GM18519 (cell line): ENCODE measurements around the gene ATP6V1G2.
"Not testable (repeated sequence)": the region's sequence is repeated elsewhere in the genome, so short reads cannot be mapped to it uniquely, and the experiment has no call there.

Experiments used
- ATAC-seq: cut with Tn5 transposase; IDR thresholded peaks from one replicate; pipeline ENCODE4 v1.9.1; 2021; ENCODE audit warnings: mild to moderate bottlenecking, moderate library complexity; ENCODE audit not compliant: unreplicated experiment, low FRiP score

The ATP6V1G2 gene

DNA sequence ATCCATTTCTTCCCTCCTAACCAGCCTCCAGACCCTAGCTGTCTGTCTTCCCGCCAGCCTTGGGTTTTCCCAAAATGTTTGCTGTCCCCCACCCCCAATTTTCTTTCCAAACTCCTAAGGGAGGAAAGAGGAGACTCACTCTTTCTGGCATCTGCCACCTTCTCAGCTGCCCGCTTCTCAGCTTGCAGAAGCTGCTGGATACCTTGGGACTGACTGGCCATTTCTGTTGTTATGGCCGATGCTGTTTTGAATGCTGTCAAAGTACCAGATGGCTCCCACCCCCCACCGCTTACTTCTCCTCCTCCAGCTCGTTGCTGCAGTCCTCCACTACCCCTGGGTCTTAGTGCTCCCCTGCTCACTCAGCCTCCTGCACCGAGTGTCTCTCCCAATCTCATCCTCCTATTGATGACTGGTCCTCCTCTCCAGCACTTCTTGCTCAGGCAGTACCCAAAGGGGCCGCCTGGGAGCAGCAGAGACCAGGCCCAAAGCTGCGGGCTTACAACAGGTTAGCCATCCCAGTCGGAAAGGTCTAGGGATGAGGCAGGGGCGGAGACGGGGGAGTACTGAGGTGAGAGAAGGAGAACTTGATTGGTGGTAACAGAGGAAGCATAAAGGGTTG, at the start of gene ATP6V1G2:
Gene ATP6V1G2, minus strand, starts transcription at position 270 of the 619 bp plus-strand sequence. Its CDS starts 49 bp downstream, at position 221.
- peak; percentile 37 for ATAC-seq

DNA sequence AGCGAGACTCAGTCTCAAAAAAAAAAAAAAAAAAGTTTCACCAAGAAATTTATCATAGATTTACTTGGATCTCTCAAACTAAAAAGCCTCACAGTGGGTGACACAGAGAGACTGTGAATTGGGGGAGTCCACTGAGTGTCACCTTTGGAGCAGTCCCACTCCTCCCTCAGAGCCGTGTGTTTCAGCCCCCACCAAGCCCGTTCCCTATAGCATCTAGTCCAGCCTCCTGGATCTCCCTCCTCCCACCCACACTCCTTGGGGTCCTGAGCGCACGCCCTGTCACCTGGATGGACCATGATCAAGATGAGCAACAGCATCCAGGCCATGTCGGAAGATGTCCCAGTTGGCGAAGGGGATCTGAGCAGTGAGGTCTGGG, 46.0 kb upstream of the ATP6V1G2 start:
- no peak for ATAC-seq

DNA sequence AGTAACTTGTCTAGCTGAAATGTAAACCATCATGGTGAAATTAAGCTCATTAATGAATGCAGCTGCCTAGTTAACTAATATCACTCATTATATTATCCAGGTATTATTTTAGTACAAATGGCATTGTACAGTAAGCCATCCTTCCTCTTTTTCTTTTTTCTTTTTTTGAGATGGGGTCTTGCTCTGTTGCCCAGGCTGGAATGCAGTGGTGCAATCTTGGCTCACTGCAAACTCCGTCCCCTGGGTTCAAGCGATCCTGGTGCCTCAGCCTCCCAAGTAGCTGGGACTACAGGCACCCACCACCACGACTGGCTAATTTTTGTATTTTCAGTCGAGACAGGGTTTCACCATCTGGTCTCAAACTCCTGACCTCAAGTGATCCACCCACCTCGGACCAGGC, 44.3 kb upstream of the ATP6V1G2 start:
- not testable (repeated sequence) for ATAC-seq

DNA sequence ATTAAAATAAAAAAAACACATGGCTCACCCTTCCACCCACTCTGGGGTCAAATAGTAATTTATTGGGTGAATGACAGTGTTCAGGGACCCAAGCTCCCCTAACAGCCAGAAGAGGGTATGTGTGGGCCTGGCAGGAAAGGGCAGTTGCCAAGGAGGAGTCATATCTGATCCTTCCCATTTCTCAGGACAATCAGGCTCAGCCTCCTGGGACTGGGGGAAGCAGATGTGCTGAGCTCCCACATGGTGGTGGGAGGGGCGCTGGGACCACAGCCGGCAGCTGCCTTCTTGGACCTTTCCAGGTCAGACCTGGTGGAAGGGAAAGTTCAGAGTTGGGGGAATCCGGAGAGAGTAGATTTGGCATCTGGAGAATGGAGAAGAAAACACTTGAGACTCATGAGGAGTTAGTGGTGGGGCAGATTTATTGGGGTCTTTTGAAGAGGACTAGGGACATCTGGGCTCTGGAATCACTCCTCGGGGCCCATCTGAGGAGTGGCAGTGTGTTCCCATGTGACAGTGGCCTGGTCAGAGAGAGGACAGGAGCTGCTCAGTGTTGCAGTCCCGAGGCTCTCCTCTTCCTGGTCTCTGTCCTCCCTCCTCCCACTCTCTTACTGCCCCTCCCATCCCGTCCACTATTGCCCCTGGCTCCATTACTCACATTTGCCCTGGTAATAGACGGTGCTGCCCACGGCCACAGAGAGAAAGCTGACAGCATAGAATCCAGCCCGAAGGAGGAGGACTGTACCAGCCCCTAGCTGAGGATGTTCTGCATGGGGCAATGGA, 42.7 kb upstream of the ATP6V1G2 start:
- no peak for ATAC-seq

DNA sequence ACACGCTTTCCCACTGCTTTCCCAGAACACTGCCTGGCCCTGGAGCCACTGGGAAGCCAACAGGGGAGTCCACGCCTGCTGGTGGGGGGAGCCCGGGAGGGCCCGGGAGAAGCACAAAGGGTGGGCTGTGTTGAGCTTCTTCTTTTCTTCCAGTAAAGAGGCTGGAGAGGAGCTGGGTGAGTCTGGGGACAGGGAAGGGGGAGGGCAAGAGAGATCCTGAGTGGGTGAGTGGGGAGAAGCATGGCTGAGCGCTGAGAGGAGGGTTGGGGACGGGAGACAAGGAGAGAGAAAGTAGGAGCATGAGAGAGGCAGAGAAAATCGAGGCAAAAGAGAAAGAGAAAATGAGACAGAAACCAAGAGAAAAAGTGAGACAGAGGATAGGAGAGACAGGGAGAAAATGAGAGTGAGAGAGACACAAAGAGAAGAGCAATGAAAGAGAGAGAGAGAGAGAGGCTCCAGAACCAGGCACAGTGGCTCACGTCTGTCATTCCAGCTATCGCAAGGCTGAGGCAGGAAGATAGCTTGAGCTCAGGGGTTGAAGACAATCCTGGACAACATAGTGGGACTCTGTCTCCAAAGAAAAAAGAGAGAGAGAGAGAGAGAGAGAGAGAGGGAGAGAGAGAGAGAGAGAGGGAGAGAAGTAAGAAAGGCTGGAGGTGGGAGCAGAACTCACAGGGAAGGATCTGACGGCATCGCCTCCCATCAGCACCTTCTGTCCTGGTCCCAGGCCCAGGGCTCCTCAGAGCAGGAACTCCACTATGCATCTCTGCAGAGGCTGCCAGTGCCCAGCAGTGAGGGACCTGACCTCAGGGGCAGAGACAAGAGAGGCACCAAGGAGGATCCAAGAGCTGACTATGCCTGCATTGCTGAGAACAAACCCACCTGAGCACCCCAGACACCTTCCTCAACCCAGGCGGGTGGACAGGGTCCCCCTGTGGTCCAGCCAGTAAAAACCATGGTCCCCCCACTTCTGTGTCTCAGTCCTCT, 41.7 kb upstream of the ATP6V1G2 start:
- ATAC-seq: no peak

DNA sequence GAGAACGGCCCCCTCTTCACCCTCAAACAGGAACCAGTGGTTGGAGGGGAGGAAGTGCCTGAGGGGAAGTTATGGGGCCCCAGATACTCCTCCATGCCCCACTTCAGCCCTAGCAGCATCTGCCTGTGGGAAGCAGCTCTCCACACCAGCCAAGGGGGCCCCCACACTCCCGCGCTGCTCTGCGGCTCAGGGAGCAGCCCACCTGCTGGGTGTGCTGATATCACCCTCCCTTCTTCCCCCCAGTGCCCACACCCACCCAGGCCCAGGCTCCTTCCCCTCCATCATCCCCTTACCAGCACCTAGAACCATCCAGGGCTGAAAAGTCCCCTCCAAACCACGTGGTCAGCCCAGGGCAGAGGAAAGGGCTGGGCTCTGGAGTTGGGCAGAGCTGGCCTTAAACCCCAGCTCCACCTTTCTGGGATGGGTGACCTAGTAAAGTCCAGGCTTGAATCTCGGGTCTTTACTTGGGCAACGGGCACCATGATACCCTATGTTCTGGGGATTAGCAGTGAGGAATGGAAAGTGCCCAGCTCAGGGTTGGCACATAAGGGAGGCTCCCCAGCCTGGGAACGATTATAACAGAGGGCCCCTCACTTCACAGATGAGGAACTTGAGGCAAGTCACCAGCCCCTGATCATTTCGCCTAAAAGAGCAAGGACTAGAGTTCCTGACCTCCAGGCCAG, 40.3 kb upstream of the ATP6V1G2 start:
- ATAC-seq: no peak

DNA sequence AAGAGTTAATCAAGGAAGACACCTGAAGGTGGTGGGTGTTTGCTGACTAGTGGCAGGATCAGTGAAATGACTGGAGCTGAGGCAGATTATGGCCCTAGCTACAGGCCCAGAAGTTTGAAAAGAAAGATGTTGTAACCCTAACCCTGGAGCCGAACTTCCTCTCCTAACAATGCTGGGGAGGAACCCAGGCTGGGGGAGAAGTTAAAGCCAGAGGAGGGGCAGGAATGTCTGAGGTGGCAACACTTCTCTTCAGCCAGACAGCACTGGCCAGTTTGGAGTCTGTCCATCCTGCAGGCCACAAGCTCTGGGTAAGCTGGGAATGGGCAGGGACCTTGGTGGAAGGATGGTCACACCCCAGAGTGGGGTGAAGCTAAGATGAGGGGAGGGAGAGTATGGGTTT, 39.6 kb upstream of the ATP6V1G2 start, which contains the start of gene LST1:
Gene LST1, plus strand, starts transcription at position 270 of the 400 bp plus-strand sequence. CDS start 1,023 bp downstream, outside the sequence.
- no peak for ATAC-seq

DNA sequence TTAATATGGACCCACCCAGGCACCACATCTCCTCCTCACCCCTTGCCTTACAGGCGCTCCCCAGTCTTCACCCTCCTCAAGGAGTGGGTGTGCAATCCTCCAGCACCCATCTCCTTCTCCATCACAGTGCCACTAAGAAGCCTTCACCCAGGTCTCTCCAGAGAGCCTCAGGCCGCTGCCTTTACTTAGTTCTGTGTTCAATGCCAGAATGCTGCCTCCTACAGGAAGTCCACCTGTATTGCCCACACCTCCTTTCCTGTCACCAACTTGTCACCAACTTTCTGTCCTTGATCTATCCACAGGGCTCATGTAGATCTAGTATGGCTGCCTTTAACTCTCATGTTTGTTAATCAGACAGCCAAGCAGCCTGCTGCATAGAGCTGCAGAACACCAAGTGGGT, 39.1 kb upstream of the ATP6V1G2 start:
- ATAC-seq: no peak

DNA sequence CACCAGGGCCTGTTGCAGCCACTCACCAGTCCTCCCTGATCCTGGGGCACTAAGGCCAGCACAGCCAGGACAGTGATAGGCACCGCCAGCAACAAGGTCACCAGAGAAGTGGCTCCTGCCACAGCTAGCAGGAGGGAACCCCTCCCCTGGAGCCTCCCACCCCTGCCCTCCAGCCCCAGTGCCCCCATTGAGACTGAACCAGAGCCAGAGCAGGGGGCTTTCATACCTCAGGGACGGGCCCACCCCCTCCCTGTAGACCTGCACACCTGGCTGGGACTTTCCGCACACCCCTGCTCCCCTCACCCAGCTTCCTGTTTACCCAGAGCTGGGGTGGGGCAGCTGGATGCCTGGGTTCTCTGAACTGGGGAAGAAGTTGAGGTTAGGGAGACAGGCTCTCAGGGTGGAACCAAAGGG, 35.8 kb upstream of the ATP6V1G2 start, which contains the start of gene LTB:
Gene LTB, minus strand, starts transcription at position 195 of the 414 bp plus-strand sequence. Its CDS starts 7 bp downstream, at position 188.
- ATAC-seq: no peak

DNA sequence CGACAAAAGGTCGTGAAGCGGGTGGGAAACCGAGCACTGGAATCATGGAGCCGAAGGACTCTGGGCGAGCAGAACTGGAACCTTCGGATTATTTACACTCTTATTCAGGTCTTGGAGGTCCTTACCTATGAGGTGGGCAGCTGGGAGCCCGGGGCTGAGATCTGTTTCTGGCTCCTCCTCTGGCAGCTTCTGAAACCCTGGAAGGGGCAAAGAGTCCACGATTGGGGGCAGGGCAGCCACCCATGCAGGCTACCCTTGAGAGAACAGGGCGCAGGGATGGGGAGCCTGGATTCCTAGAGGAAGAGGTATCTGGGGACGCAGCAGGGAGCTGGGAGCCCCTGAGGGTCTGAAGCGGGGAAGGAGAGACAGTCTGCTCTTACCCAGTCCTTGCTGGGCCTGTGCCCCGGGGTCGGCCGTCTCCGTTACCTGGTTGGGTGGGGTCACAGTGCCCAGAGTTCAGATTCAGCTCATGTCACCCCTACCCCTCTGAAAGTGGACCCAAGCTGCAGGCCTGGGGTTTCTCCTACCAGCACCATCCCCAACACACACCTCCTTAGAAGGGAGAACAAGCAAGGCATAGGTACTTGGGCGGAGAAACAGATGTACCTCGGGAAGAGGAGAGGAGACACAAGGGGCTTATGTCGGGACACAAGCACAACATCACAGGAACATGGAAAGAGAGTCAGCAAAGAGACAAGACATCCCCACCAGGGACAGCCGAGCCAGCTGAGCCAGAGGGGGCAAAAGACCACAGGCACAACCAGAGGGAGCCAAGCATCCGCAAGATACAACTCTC, 35.2 kb upstream of the ATP6V1G2 start:
- ATAC-seq: no peak

DNA sequence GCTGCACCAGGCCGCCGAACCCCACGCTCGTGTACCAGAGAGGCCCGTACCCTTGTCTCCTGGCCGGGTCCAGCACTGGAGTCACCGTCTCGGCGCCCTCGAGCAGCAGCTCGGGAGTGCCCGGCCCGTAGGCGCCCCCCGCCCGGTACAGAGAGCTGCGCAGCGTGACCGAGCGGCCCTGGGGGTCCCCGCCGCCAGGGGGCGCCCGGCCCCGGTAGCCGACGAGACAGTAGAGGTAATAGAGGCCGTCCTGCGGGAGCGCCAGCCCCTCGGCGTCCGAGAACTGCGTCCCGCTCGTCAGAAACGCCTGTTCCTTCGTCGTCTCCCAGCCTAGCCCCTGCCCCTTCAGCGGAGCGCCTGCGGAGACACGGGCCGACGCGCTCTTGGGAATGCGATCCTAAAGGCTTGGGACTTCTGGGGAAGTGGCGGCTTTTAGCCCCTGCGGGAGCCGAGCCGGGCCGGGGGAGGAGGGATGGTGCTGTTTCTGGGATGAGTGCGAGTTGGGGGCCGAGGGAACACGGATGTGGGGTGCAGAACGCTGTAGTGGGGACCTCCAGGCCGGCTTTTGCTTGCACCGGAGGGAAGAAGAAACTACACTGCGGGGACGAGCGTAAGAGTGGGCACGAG, 34.5 kb upstream of the ATP6V1G2 start:
- peak; percentile 58 for ATAC-seq

DNA sequence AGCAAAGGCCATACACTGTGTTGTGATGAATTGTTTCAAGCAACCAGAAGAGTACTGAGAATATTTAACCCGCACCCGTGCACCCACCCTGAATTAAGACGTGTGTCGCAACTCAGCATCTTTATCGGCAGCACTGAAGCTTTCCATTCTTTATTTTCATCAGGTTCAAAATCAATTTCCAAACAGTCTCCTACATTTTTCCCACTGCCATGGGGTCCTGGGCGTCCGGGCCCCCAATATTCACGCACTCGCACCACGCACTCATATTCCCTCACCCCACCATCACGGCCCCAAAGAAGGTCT, 34.0 kb upstream of the ATP6V1G2 start:
- ATAC-seq: no peak

DNA sequence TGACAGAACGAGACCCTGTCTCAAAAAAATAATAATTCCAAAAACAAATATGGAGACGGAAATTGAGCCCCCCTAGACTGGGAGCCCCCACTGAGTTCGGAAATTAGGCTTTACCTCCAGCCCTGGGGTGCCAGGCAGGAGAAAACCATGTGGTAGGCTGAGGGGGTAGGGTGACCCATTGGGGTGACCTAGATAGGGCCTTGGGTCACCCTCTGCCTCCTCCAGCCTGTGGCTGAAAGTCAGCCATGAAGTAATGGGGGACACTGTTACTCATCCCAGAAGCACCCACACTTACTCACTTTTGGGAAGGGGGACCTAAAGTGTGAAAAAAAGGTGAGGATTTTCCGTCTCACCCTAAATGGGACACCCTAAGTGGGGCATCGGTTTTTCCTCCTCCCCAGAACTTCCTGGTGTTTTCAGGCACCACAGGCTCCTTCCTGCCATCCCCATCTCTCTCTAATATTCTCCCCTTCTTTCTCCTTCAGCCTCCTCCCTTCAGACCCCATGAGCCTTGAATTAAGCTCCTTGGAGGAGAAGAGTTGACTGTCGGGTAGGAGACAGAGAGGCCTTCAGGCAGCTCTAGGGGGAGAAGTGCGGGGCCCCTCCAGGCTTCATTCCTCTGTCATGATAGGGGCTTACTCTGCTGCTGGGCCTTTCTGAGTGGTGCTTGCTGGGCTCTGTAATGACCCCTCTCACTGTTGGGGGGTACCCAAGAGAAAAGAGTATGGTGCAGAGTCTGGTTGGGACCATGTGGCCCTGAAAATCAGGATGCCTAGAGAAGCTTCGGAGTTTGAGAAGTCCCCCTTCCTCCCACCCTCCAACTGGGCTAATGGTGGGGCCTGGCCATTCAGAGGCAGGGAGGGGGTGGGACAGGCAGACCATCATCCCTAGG, 33.4 kb upstream of the ATP6V1G2 start:
- ATAC-seq: no peak

DNA sequence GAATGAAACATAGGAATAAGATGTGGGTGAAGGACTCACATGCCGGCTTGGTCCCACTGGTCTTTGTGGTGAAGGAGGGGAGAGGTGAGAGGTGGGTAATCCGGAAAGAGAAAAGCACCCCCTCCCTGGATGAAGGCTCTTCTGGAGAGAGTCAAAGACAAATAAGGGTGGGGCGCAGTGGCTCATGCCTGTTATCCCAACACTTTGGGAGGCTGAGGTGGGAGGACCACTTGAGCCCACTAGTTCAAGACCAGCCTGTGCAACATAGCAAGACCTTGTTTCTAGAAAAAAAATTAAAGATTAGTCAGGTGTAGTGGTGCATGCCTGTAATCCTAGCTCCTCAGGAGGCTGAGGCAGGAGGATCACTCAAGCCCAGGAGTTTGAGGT, 32.7 kb upstream of the ATP6V1G2 start:
- no peak for ATAC-seq

DNA sequence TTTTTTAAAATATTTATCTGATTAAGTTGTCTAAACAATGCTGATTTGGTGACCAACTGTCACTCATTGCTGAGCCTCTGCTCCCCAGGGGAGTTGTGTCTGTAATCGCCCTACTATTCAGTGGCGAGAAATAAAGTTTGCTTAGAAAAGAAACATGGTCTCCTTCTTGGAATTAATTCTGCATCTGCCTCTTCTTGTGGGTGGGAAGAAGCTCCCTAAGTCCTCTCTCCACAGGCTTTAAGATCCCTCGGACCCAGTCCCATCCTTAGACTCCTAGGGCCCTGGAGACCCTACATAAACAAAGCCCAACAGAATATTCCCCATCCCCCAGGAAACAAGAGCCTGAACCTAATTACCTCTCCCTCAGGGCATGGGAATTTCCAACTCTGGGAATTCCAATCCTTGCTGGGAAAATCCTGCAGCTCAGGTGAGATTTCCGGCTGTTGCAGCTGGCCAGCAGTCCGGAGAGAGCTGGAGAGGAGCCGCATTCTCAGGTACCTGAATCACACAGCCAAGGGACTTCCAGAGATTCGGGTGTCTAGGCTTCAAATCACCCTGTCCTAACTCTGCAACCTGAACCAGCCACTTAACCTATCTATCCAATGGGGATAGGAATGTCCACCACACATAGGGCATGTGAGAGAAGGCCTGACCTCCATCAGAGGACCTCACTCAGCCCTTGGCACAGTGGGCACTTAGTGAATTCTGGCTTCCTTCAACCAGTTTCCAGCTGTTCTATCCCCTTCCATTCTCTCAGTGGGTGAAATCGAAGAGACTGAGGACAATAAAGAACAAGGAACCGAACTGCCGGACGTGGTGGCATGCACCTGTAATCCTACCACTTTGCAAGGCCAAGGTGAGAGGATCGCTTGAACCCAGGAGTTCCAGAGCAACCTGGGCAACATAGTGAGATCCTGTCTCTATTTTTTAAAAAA, 32.0 kb upstream of the ATP6V1G2 start:
- ATAC-seq: no peak

DNA sequence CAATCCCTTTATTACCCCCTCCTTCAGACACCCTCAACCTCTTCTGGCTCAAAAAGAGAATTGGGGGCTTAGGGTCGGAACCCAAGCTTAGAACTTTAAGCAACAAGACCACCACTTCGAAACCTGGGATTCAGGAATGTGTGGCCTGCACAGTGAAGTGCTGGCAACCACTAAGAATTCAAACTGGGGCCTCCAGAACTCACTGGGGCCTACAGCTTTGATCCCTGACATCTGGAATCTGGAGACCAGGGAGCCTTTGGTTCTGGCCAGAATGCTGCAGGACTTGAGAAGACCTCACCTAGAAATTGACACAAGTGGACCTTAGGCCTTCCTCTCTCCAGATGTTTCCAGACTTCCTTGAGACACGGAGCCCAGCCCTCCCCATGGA, 31.2 kb upstream of the ATP6V1G2 start:
- no peak for ATAC-seq
